Posterior vena cava (tissue), 2 donors: Measurements from ENCODE around the gene CORO6. TPM values are rescaled to one million over a fixed set of nuclear protein-coding genes. Genes with fewer than 3 reads are reported as not detected.
A peak's percentile ranks its signal among the peaks of the same experiment; 100 is the strongest.
"Not testable (repeated sequence)": the region's sequence is repeated elsewhere in the genome, so short reads cannot be mapped to it uniquely, and the experiment has no call there.

Experiments used
- DNase-seq: peaks from one replicate; pipeline ENCODE4 v3.0.0-alpha.2; 2020; ENCODE audit warnings: low spot score
- intact Hi-C, 2 donors: fragments of 100-400 bp; cut with DNase I; formaldehyde crosslinking; loops; one replicate each; pipeline versions ENCODE4 v1.14.1 to v1.14.2; 2022 to 2023
- long read RNA-seq, 2 donors: library from polyadenylated mRNA; unstranded; transcript quantifications; one replicate each; pipeline ENCODE4 v2.0.0, GENCODE V29; 2020 to 2021
- total RNA-seq, 2 donors: library from RNA; stranded (reverse); fragmentation: NEBNext Ultra II Directional; extraction: Animal tissue kit (Norgen Biotek cat#: 25700); gene quantifications; one replicate each; pipeline ENCODE4 v1.2.1, GENCODE V29; 2021
- donor health status: DM: yes; HTN: yes; CAD: no.
- donor health status: DM: yes; HTN: yes; CAD: no.

CORO6 gene
- total RNA-seq, result 10 to 100 TPM; 26.7 to 31.6 TPM
- long read RNA-seq, donor 1, partial matches to known transcripts, result 7 of 19 reads
- long read RNA-seq, donor 1, other reads (novel, unspliced or antisense), result 10 of 19 reads
- long read RNA-seq, donor 2, partial matches to known transcripts, result 17 of 66 reads
- long read RNA-seq, donor 2, other reads (novel, unspliced or antisense), result 47 of 66 reads

DNA sequence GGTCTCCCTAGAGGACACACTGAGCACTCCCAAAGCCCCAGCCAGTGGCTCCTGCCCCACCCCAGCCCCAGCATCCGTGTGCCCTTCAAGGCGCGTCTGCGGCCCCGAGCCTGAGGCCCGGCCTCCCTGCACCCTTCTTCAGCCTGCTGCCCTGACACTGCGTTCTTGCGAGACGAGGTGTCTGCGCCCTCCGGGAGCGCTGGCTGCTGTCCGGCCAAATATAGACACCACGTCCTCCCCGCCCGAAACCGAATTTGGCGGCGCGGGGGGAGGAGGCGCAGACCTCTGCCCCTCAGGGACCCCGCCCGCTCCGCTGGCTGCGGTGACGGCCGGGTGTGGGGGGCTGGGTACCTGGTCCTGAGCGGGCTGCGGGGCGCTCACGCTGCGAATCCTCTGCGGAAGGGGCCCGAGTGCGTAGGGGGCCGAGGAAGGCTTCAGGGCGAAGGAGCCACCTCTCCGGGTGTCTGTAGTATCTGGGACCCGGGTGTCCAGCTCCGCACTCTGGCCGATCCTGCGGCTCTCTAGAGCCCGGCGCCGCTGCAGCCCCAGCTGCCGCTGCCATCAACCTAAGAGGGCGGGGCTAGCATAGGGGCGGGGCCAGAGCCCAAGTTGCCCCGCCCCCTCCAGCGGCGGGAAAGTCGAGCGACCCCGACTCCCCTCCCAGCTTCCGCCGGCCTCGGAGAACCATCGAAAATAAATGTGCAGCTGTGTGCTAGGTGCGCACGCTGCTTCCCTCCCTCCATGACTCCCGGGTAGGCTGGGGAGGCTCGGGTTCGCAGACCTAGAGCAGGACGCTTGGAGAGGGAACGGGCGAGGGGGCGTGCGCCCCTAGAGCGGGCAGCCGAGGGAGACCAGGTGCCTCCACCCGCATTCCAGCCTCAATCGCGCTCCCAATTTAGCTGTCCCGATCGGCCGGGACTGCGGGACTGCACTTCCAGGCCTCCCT, at the start of gene CORO6:
Gene CORO6, minus strand, starts transcription at position 576 of the 946 bp plus-strand sequence. CDS start 1,491 bp downstream, outside the sequence.
- no peak for DNase-seq
- intact Hi-C loops, result loop anchor here in 1 of 2 donors (10.0 kb wide), 1 partner anchor 152 kb away; no protein-coding TSS in a partner anchor

DNA sequence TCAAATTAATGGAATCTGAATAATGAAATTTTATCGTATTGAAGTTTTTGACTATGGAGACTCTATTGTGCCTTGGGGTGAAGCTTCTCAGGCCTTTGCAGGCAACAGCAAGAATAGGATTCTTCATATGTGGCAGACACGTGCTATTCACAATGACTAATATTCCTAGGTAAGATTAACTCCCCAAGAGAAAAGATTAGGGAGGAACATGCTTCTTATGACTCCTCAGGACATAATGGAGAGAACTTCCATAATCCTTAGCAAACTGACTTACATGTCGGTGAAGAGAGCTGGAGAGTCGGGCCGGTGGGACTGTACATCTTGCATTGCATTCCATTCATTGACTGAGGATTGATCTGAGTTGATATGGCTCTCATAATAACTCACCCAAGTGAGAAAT, 48.9 kb upstream of the CORO6 start:
- no peak for DNase-seq
- intact Hi-C loops, result no loop called here

DNA sequence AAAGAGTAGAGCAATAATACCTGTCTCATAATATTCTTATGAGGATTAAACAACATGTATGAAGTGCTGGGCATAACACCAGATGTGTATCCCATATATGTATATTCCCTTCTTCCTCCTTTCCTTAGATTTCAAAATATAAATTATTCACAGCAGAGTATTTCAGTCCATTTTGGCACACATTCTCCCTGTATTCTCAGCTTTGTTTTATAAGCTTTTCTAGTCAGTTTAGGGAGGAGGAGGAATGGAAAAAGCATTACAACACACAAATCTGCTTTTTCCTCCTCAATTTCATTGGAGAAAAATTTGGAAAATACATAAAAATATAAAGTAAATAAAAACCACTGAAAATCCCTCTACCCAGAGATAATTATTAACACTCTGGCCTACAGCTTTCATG, 46.6 kb upstream of the CORO6 start:
- intact Hi-C loops, result no loop called here

DNA sequence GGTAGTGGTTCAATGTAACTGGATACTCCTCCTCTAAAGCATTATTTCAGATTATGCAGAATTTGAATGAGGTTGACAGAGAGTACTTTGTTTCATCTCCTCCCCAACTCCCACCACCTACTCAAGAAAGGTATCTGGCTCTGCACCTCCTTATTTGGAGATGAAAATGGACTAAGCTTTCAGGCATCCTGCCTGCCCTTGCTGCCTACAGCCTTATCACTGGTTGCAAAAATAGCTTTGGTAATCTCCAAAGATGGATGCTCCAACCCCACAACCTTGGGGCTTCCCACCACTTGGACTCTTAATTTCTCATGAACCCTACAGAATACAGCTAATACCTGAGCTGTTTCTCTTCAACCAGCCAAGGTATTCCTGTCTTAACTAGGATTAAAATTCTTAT, 45.3 kb upstream of the CORO6 start:
- DNase-seq, result no peak
- intact Hi-C loops, result no loop called here

More for the DNA sequence above, 46.6 kb upstream of the CORO6 start:
- DNase-seq, result no peak

DNA sequence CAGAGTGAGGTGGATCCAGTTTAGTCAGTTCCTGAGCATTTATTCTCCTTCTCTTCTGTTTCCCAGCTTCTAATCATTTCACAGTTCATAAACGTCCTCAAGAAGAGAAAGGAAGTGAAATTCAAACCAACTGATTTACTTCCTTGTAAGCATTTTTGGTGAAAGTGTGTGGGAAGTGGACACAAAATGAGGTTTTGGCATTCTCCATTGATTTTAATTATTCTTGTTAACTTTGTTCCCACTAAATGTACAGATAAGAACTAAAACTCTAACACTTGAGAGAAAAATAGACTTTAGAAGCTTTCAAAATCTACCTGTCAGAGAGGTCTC, 42.7 kb upstream of the CORO6 start:
- intact Hi-C loops, result no loop called here
- DNase-seq, result no peak

DNA sequence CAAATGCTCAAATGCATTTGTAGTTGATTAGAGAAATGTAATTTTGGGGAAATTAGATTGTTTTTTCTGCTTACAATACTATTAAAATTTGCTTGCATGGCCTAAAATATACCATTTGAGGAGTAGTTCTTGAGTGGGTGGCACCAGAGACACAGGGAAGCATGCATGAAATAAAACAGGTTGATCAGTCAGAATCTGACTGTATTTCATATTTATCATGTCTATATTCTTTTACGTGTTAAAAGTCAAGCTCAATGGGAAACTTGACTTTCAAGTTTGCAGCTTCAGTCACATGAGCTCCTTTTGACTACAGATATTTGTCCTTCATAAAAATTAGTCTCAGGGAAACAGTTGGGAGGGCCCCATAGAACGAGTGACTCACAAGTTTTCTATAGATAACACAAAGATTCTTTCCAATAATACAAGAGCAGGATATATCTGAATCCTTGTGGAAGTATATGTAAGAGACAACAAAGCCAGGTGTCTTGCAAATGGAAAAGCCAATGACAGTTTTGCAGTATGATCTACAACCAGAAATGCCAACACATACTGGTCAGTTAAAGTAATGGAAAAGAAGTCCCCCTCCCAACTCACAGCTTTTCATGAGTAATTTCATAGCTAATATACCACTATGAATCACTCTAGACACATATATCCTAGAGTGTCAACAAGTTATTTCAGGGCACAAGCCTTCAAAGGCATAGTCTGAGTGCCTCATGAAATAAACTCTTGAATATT, 42.2 kb upstream of the CORO6 start:
- DNase-seq, result no peak
- intact Hi-C loops, result no loop called here

DNA sequence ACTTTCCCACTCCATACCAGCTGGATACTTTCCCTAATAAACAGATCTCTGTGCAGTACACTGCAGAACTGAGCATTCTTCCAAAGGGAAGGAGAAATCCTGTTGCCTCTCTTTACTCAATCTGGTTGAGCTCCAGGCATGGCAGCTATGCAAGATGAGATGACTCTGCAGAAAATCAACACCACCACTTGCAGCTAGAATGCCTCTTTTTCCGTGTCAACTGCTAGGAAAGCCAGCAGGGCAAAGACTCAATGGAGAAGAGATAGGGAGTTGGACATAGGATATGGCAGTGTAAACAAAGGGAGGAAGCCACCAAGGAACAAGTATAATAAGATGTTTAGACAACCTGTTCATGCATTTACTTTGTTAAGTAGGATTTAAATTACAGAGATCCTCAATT, 40.4 kb upstream of the CORO6 start:
- DNase-seq, result no peak
- intact Hi-C loops, result no loop called here

DNA sequence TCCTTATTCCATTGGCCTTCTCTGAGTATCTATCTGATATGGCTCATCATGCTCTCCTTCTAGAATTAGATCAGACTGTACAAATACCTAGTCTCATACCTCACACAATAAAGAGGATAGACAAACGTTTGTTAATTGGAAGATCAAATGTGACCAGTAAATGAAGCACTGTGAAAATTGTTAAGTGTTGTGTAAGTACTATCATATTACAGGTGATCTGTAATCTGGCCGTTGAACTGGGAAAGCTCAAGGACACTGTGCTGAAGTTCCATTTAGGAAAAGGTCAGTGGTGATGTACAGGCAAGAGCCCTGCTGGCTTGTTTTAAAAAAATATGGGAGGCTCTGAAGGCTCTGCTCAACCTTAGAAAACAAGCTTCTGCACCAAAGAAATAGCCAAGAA, 38.5 kb upstream of the CORO6 start:
- intact Hi-C loops, result no loop called here
- DNase-seq, result no peak

DNA sequence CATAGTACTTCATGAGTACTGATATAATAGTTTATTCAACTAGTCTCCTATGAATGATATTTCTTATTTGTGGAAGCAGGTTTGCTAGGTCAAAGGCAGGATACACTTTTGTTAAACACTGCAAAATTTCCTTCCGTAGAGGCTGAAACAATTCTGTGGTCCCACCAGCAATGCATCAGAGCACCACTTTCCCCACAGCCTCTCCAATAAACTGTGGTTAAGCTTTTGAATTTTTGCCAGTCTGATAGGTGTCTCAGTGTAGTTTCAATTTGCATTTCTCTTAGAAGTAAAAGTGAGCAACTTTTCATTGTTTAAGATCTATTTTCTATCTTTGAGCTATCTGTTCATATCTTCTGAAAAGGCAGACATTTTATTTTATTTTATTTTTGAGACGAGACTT, 36.4 kb upstream of the CORO6 start:
- intact Hi-C loops, result no loop called here
- DNase-seq, result no peak

DNA sequence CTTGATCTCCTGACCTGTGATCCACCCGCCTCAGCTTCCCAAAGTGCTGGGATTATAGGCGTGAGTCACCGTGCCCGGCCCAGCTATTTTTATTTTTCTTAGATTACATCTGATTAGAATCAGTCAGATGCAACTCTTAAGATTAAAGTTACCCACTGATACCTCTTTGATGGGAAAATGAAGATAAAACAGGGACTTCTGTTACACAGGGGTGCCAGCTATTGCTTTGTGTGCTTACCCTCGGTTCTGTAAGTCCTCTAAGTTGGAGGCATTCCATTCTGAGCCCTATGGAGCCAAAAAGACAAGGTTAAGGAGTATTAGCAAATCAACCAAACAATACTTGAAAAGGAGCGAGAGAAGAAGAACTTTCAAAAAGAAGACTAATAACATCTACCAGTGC, 32.6 kb upstream of the CORO6 start:
- DNase-seq, result no peak
- intact Hi-C loops, result no loop called here

DNA sequence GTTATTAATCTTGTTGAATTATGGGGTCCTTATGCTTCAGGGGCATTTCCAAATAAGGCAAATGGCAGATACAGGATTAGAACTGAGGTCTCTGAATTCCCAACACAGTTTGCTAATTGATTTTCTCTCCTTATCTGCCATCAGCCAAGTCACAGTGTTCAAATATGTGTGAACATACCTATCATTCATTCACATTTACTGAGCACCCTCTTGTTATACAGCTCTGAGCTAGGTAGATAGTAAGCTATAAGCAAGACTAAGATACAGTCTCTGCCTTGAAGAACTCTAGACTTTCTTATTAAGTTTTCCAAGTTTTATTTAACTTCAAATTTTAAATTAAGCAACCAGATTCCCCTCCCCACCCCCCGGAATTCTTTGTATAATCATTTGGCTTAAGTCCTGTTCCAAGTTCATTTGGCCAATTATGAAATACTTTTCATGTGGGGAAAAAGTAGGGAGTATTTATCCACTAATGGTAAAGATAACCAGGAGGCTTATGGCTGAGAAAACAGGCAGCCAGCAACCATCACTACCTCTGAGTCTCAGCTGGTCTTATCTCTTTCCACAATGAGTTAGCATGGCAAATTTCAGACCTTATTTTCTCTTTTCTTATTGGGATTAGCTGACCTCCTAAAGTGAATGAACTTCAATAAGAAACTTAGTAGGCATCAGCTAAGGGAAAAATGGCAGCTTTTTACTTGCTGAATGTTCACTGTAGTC, 31.4 kb upstream of the CORO6 start:
- DNase-seq, result no peak
- intact Hi-C loops, result no loop called here

DNA sequence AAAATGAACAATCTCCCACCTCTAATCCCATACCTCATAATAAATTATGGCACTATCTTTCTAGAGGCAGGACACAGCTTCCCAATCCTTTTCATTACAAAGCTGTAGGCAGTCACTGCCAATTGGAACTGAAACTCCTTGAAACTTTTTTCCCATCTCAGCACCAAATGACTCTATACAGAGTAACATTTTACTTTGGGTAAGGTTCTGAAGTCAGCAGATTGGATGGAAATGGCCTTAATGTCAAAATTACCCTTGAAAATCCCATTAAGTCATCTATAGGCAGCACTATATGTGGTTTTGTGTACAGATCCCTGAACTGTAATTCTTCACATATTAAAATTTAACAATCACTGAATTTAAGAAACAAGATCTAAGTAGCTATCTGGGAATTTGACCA, 30.3 kb upstream of the CORO6 start:
- intact Hi-C loops, result no loop called here
- DNase-seq, result no peak

DNA sequence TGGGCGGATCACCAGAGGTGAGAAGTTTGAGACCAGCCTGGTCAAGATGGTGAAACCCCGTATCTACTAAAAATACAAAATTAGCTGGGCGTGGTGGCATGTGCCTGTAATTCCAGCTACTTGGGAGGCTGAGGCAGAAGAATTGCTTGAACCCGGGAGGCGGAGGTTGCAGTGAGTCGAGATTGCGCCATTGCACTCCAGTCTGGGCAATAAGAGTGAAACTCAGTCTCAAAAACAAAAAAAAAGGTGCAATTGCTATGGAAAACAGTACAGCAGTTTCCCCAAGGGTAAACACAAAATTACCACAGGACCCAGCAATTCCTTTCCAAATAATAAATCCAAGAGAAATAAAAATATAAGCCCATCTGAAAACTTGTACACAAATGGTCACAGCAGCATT, 29.2 kb upstream of the CORO6 start:
- intact Hi-C loops, DNase-seq: not testable (repeated sequence)

DNA sequence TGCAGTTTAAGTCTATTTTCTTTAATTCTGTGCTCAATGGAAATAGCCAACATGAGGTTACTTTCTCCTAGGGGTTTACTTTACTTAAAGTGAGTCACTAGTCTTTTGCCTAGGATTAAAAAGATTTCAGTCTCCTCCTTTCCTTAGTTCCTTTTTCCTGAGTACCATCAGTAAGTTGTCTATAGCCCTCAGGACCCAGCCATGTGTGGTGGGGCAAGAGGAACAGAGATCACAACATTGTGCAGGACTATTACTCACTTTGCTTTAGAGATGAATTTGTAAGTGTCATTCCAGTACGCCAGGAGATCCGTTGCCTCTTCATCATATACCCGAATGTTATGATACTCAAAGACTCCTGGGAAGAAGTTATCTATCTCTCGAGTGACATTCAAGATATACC, 27.7 kb upstream of the CORO6 start:
- no peak for DNase-seq
- intact Hi-C loops, result no loop called here

DNA sequence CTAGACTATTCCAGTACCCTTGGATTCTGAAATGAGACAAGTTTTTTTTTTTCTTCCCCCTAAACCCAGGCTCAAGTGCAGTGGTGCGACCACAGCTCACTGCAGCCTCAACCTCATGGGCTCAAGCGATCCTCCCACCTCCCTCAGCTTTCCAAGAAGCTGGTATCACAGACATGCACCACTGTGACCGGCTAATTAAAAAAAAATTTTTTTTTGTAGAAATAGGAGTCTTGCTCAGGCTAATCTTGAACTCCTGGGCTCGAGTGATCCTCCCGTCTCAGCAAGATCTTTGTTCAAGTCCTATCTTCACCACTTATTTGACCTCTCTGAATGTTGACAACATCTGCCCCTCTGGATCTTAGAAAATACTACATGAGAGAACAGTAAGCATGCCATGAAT, 26.6 kb upstream of the CORO6 start:
- intact Hi-C loops, result loop anchor here in 1 of 2 donors (5.0 kb wide), 1 partner anchor 128 kb away; no protein-coding TSS in a partner anchor

DNA sequence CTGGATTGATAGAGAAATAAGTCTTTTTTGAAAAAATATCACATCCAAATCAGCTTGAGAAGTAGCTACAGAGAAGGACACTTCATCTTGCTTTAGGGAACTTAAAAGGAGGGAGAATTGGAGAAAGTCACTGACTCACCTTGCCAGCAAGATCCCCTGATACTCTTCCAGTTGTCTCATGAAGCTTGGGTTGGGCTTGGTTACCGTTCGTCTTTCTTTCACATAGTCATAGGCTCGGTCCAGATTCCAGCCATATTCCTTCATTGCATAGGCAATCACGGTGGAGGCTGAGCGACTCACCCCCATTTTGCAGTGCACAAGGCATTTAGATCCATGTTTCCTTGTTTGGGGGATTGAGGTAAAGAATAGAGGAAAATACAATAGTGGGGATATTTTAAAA, 25.3 kb upstream of the CORO6 start:
- intact Hi-C loops, result loop anchor here in 1 of 2 donors (5.0 kb wide), 1 partner anchor 129 kb away; no protein-coding TSS in a partner anchor
- DNase-seq, result no peak

More for the DNA sequence above, 26.6 kb upstream of the CORO6 start:
- DNase-seq, result no peak

DNA sequence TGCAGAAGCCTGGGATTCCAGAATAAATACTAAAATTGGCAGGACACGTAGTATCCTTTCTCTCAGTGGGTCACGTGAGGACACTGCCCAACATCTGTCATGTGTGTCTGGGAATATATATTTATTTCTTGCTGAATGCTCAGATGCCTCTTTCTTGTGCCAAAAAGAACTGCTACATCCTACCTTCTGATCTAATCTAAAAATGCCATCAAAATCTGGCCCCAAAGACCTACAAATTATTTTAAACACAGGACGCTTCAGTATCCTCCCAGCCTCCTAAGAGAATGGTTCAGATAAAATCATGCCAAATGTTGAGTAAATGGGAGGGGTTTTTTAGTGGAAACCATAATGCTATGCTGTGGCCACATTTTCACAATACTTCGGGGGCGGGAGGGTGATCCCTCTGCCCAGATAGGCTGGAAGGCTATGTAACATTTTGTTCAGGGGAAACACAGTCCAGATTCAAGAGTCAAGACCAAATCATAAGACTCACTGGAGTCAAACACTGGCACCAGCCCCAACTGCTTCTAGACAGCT, 22.9 kb upstream of the CORO6 start:
- peak; percentile 91 for DNase-seq
- intact Hi-C loops, result loop anchor here in 1 of 2 donors (5.0 kb wide), 1 partner anchor 132 kb away; no protein-coding TSS in a partner anchor

DNA sequence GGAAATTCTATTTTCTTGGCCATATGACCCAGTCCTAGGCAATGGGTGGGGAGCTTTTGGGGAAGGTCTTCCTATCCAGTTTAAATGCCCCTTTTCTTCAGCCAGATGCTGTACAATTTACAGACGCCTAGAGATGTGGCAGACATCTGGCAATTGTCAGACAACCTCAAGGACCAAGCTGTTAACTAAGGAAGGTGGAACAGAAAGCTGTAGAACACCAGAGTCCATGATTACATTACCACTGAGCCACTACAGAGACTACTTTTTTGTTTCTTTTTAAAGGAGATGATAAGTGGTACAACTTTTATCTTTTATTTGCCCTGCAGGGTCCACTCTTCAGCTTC, 21.1 kb upstream of the CORO6 start:
- intact Hi-C loops, result no loop called here
- no peak for DNase-seq

DNA sequence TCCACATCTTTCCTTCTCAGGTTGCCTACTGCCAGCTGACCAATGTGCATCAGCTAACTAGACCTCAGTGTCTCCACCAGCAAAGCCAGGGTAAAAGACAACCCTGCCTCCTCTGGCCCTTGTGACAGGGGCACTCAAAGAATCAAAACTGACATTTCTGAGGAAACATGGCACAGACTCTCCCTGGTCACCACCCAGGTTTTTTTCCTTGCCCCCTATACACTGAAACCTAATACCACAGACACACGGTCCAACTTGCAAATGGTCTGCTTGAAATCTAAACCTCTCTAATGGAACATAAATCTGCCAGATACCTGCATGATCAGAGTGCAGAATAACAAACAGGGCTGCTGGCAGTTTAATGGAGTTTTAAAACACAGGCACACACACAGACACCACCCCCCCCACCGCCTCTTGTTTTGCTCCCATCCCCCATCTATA, 19.5 kb upstream of the CORO6 start:
- DNase-seq, result no peak
- intact Hi-C loops, result no loop called here
